Measurements from ENCODE around the gene GPR78.

The GPR78 gene

DNA sequence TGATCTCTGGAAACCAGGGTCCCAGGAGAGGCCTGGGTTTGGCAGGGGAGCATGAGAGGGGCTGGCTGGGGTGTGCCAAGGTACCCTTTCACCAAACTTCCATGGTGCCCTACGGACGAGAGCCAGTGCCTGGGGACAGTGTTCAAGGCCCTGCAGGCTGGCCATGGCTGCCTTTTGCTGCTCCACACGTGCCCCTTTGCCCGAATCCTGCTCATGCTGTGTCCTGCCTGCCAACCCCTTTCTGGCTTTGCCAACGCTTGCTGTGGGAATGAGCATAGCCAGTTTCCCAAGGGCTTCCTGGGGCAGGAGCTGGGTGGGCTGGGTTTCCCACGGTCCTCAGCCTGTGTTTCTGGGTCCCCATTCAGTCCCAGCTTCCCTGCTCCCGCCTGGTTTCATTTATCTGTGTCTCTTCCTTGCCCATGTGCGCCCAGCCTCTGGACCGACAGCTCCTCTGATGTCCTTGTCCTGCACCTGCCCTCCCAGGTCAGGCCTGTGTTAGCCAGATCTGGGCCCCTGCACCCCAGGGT is 29.7 kb downstream of the GPR78 start:
- Histone ChIP-seq H3K9me3 (ENCODE audit: control insufficient read depth, low read length) (no peaks in the 10 kb centered on the region), H3K4me3 (ENCODE audit: extremely low read depth, insufficient read depth, low read length, poor library complexity, severe bottlenecking) (no peak overlapping the region), H3K36me3 (ENCODE audit: control insufficient read depth, insufficient read depth, low read length) (no peaks in the 10 kb centered on the region), H3K27ac (ENCODE audit: low read depth, low read length, severe bottlenecking) (no peak overlapping the region), H3K4me1 (ENCODE audit: control insufficient read depth, insufficient read depth, low read length, poor library complexity, severe bottlenecking) (no peaks in the 10 kb centered on the region)
- 80% methylated on average over 9 of the region's 9 CpGs for WGBS, 2 experiments (ENCODE audit: insufficient coverage in 2 of 2)

GRCh38 chr4:8610858-8611616 is 30.8 kb downstream of the GPR78 start:
- H3K9me3 ChIP-seq (ENCODE audit: control insufficient read depth, low read length), result no peaks in the 10 kb centered on the region
- 83 to 91% methylated on average over 6 to 7 of the region's 8 CpGs for WGBS, 2 experiments (ENCODE audit: insufficient coverage in 2 of 2)
- H3K27ac ChIP-seq (ENCODE audit: low read depth, low read length, severe bottlenecking), result no peak overlapping the region
- H3K36me3 ChIP-seq (ENCODE audit: control insufficient read depth, insufficient read depth, low read length), result no peaks in the 10 kb centered on the region
- no peaks in the 10 kb centered on the region for H3K4me1 ChIP-seq (ENCODE audit: control insufficient read depth, insufficient read depth, low read length, poor library complexity, severe bottlenecking)
- H3K4me3 ChIP-seq (ENCODE audit: extremely low read depth, insufficient read depth, low read length, poor library complexity, severe bottlenecking), result no peak overlapping the region

- no peaks in the 10 kb centered on the region for H3K9me3 ChIP-seq (ENCODE audit: control insufficient read depth, low read length)
- no peak overlapping the region for H3K4me3 ChIP-seq (ENCODE audit: extremely low read depth, insufficient read depth, low read length, poor library complexity, severe bottlenecking)
- 88 to 93% methylated on average over 7 to 8 of the region's 8 CpGs for WGBS, 2 experiments (ENCODE audit: insufficient coverage in 2 of 2)
- no peaks in the 10 kb centered on the region for H3K4me1 ChIP-seq (ENCODE audit: control insufficient read depth, insufficient read depth, low read length, poor library complexity, severe bottlenecking)
- no peaks in the 10 kb centered on the region for H3K36me3 ChIP-seq (ENCODE audit: control insufficient read depth, insufficient read depth, low read length)
- H3K27ac ChIP-seq (ENCODE audit: low read depth, low read length, severe bottlenecking), result no peak overlapping the region
Measured at GRCh38 chr4:8612646-8613045, 32.5 kb downstream of the GPR78 start.

GRCh38 chr4:8613421-8614364 is 33.5 kb downstream of the GPR78 start:
- no peaks in the 10 kb centered on the region for H3K4me1 ChIP-seq (ENCODE audit: control insufficient read depth, insufficient read depth, low read length, poor library complexity, severe bottlenecking)
- no peak overlapping the region for H3K4me3 ChIP-seq (ENCODE audit: extremely low read depth, insufficient read depth, low read length, poor library complexity, severe bottlenecking)
- WGBS, 2 experiments (ENCODE audit: insufficient coverage in 2 of 2), result 92 to 96% methylated on average over 33 to 35 of the region's 35 CpGs
- no peaks in the 10 kb centered on the region for H3K9me3 ChIP-seq (ENCODE audit: control insufficient read depth, low read length)
- no peaks in the 10 kb centered on the region for H3K36me3 ChIP-seq (ENCODE audit: control insufficient read depth, insufficient read depth, low read length)
- H3K27ac ChIP-seq (ENCODE audit: low read depth, low read length, severe bottlenecking), result no peak overlapping the region

GRCh38 chr4:8614365-8615193 is 34.4 kb downstream of the GPR78 start:
- no peaks in the 10 kb centered on the region for H3K4me1 ChIP-seq (ENCODE audit: control insufficient read depth, insufficient read depth, low read length, poor library complexity, severe bottlenecking)
- no peak overlapping the region for H3K27ac ChIP-seq (ENCODE audit: low read depth, low read length, severe bottlenecking)
- H3K4me3 ChIP-seq (ENCODE audit: extremely low read depth, insufficient read depth, low read length, poor library complexity, severe bottlenecking), result no peak overlapping the region
- WGBS, 2 experiments (ENCODE audit: insufficient coverage in 2 of 2), result 86 to 90% methylated on average over 19 of the region's 22 CpGs
- H3K9me3 ChIP-seq (ENCODE audit: control insufficient read depth, low read length), result no peaks in the 10 kb centered on the region
- no peaks in the 10 kb centered on the region for H3K36me3 ChIP-seq (ENCODE audit: control insufficient read depth, insufficient read depth, low read length)

DNA sequence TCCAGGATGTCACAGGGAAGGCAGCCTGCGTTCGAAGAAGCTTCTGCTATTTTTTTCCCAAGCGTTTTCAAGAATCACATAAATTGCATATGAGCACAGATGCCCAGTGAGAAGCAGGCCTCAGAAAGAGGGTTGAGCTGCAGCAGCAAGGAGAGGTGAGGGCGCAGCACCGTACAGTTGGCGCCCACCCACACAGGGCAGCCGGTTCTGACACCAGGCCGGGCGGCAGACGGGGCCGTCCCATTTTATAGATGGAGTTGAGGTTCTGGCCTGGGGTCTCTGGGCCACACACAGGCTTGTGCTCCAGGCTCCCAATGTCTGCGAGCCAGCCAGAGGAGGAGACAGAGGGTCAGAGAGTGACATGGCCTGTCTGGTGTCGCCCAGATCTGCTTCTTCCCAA is 35.2 kb downstream of the GPR78 start:
- WGBS, 2 experiments (ENCODE audit: insufficient coverage in 2 of 2), result 83 to 84% methylated on average over 10 to 11 of the region's 13 CpGs
- Histone ChIP-seq H3K4me1 (ENCODE audit: control insufficient read depth, insufficient read depth, low read length, poor library complexity, severe bottlenecking) (no peaks in the 10 kb centered on the region), H3K27ac (ENCODE audit: low read depth, low read length, severe bottlenecking) (no peak overlapping the region), H3K4me3 (ENCODE audit: extremely low read depth, insufficient read depth, low read length, poor library complexity, severe bottlenecking) (no peak overlapping the region), H3K9me3 (ENCODE audit: control insufficient read depth, low read length) (no peaks in the 10 kb centered on the region), H3K36me3 (ENCODE audit: control insufficient read depth, insufficient read depth, low read length) (no peaks in the 10 kb centered on the region)

GRCh38 chr4:8615921-8616787 is 36.0 kb downstream of the GPR78 start:
- 88 to 90% methylated on average over 25 to 26 of the region's 26 CpGs for WGBS, 2 experiments (ENCODE audit: insufficient coverage in 2 of 2)
- H3K9me3 ChIP-seq (ENCODE audit: control insufficient read depth, low read length), result no peaks in the 10 kb centered on the region
- no peak overlapping the region for H3K27ac ChIP-seq (ENCODE audit: low read depth, low read length, severe bottlenecking)
- H3K4me3 ChIP-seq (ENCODE audit: extremely low read depth, insufficient read depth, low read length, poor library complexity, severe bottlenecking), result no peak overlapping the region
- H3K4me1 ChIP-seq (ENCODE audit: control insufficient read depth, insufficient read depth, low read length, poor library complexity, severe bottlenecking), result no peaks in the 10 kb centered on the region
- H3K36me3 ChIP-seq (ENCODE audit: control insufficient read depth, insufficient read depth, low read length), result no peaks in the 10 kb centered on the region

DNA sequence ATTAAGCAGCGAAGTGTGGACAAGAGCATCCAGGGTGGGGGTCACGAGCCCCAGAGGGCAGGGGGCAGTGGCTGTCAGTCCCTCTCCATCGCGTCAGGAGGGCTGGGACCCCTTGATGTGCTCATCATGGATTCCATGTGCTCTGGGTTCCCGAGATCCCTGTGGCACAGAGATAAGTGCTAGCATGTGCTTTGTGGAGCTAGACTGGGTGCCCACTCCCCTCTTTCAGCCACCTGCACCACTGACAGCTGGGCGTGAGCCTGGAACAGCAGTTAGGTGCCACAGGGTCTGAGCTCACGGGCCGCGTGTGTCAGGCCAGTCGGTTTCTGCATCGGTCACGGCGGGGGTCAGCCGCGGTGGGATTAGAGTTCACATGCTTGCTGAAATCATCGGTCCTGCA is 36.6 kb downstream of the GPR78 start:
- no peak overlapping the region for H3K4me3 ChIP-seq (ENCODE audit: extremely low read depth, insufficient read depth, low read length, poor library complexity, severe bottlenecking)
- no peaks in the 10 kb centered on the region for H3K4me1 ChIP-seq (ENCODE audit: control insufficient read depth, insufficient read depth, low read length, poor library complexity, severe bottlenecking)
- H3K36me3 ChIP-seq (ENCODE audit: control insufficient read depth, insufficient read depth, low read length), result no peaks in the 10 kb centered on the region
- 91 to 92% methylated on average over 13 to 16 of the region's 16 CpGs for WGBS, 2 experiments (ENCODE audit: insufficient coverage in 2 of 2)
- H3K27ac ChIP-seq (ENCODE audit: low read depth, low read length, severe bottlenecking), result no peak overlapping the region
- no peaks in the 10 kb centered on the region for H3K9me3 ChIP-seq (ENCODE audit: control insufficient read depth, low read length)

- Histone ChIP-seq H3K9me3 (ENCODE audit: control insufficient read depth, low read length) (no peaks in the 10 kb centered on the region), H3K4me3 (ENCODE audit: extremely low read depth, insufficient read depth, low read length, poor library complexity, severe bottlenecking) (no peak overlapping the region), H3K36me3 (ENCODE audit: control insufficient read depth, insufficient read depth, low read length) (no peaks in the 10 kb centered on the region), H3K4me1 (ENCODE audit: control insufficient read depth, insufficient read depth, low read length, poor library complexity, severe bottlenecking) (no peaks in the 10 kb centered on the region), H3K27ac (ENCODE audit: low read depth, low read length, severe bottlenecking) (no peak overlapping the region)
- 88 to 93% methylated on average over 16 to 19 of the region's 21 CpGs for WGBS, 2 experiments (ENCODE audit: insufficient coverage in 2 of 2)
Measured at GRCh38 chr4:8617486-8618040, 37.4 kb downstream of the GPR78 start.
